HG02623 (cell line): ENCODE data around the gene PKHD1.

Source experiments
- ATAC-seq: cut with Tn5 transposase; IDR thresholded peaks from one replicate; pipeline ENCODE4 v1.9.1; 2021; ENCODE audit warnings: moderate library complexity; ENCODE audit not compliant: unreplicated experiment

PKHD1 gene

GRCh38 chr6:51578362-51578761, 509.1 kb downstream of the PKHD1 start:
- ATAC-seq, result no peak

- ATAC-seq, result no peak
Observed at GRCh38 chr6:51574040-51574439, 513.4 kb downstream of the PKHD1 start.

GRCh38 chr6:51571168-51571567, 516.2 kb downstream of the PKHD1 start:
- ATAC-seq, result no peak

GRCh38 chr6:51570168-51570921, 517.1 kb downstream of the PKHD1 start:
- ATAC-seq, result no peak

- no peak for ATAC-seq
Observed at GRCh38 chr6:51569594-51569993, 517.8 kb downstream of the PKHD1 start.

GRCh38 chr6:51568771-51569170, 518.6 kb downstream of the PKHD1 start:
- no peak for ATAC-seq

GRCh38 chr6:51565472-51565871, 521.9 kb downstream of the PKHD1 start:
- ATAC-seq, result no peak
